HG02759 (cell line): Measurements from ENCODE around the gene PBX3.

ENCODE experiments used
- ATAC-seq: cut with Tn5 transposase; IDR thresholded peaks from one replicate; pipeline ENCODE4 v1.9.1; 2021; ENCODE audit warnings: mild to moderate bottlenecking, moderate library complexity; ENCODE audit not compliant: unreplicated experiment

Gene PBX3

DNA sequence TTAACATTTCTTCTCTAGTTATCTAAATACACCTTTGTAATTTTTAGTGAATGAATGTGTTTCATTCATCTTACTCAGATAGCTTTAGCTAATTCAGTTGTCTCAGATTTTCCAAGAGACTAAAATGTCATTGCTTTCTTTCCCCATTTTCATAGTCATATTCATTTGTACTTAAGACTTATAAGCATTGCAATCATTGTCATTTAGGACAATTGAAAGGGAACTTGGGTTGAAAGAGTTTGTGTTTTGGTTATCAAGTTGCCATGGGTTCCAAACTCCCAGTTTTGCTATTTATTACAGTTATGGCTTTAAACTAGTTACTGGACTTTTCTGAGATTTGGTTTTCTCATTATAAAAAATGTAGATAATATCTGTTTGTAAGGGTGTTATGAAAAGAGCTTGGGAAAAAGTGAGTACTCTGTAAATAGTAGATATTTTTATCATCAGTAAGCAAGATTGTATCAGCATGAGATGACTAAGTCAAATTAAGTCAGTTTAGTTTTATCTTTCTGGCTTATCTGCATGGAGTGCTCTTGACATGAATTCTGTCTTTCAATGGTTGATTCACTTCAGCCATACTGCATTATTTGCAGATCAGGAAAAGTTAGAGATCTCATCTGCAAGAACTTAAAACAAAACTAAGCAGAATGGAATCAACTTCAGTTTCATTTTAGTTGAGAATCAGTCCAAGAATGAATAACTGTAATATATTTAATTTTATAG is 107.5 kb downstream of the PBX3 start:
- ATAC-seq: no peak

DNA sequence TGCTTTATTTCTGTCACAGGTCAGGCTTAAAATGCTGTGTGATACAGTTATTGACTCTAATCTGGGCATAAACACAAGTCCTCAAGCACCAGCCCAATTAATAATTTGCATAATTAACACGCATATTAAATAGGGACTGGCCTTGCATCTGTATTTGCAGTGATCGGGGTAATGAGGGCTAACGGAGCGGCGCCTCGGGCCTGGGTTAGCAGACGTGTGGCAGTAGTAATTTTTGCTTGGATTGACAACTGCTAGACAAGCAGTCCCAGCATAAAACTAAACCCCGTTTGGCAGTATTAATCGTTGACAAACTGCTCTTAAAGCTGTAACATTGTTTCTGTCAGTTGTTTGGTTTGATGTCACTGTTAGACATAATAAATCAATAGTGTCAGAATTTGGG is 109.2 kb downstream of the PBX3 start:
- no peak for ATAC-seq

DNA sequence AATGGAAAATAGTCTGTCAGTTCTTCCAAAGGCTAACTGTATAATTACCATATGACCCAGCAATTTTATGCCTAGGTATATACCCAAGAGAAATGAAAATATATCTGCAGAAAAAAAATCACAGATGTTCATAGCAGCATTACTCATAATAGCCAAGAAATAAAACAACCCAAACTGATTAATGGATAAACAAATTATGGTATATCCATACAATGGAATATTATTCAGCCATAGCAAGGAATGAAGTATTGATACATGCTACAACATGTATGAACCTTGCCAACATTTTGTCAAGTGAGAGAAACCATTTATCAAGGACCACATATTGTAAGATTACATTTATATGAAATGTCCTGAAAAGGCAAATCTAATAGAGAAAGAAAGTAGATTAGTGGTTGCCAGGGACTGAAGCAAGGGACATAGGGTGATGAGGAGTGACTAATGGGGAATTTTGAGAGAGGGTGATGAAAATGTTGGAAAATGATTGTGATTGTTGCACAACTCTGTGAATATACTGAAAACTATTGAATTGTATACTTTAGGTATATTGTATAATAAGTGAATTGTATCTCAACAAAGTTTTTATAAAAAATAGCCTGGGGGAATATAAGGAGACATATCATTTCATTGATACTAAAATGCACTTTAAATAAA is 114.4 kb downstream of the PBX3 start:
- no peak for ATAC-seq

GRCh38 chr9:125863923-125864322 is 116.8 kb downstream of the PBX3 start:
- ATAC-seq: no peak

DNA sequence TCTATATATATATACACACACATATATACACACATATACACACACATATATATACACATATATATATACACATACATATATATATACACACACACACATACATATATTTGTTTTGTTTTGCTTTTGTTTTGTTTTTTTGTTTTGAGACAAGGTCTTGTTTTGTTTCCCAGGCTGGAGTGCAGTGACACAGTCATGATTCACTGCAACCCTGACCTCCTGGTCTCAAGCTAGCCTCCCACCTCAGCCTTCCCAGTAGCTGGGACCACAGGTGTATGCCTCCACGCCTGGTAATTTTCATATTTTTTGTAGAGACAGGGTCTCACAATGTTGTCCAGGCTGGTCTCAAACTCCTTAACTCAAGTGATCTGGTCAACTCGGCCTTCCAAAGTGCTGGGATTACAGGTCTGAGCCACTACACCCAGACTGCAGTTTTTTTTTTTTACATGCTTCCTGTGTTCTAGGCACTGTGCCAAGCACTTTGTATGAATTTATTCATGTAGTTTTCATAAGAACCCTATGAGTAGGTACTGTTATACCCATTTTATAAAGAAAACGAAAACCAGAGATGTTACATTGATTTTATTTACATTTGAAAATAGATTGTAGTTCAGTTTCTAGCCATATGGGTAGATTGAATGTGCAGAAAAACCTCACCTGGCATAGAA is 120.7 kb downstream of the PBX3 start:
- ATAC-seq: no peak

- no peak for ATAC-seq
Observed at GRCh38 chr9:125878164-125878631, 131.0 kb downstream of the PBX3 start.

- ATAC-seq: no peak
Observed at GRCh38 chr9:125881042-125881441, 133.9 kb downstream of the PBX3 start.

DNA sequence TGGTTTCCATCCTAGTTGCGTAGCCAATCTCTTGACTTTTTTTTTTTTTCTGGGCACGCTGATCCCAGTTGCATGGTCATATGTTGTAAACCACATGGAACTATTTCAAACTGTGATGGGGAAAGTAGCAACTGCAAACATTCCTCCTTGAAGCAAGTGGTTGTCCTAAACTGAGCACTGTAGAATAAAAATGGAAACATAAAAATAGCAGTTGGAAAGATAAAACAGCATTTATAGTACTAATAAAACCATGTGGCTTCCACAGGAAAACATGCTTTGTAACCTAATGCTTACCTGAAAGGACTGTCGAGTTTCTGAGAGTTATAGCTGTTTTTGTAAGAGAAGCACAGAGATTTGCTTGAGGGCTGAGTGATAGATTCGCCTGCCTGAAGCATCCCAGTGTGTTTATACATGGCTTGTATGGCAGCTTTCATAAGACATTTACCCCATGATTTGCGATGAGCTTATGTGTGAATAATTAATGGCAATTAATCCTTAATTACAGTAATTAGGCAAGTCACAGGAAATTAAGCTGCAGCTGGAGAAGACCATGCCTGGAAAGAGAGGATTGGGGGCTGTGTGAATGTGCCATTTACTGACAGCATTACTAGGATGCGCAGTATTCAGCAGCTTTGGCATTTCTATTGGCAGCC is 136.5 kb downstream of the PBX3 start:
- ATAC-seq: no peak

DNA sequence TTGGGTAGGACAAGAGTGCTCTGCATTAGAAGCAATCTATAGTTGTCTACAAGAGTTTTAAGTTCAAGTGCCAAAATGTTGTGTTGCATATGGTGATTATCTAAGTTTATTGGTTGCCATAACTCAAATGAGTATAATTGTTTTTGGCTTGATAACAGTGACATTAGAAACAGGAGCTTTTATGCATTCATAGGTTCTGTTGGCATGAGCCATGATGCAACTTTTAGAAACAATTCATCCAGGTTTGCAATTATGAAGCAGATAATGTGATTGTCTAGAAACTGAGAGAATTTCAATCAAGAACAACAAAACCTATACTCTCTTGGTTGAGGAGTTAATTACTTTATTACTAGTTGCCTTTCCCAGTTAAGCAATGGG is 137.0 kb downstream of the PBX3 start:
- no peak for ATAC-seq

DNA sequence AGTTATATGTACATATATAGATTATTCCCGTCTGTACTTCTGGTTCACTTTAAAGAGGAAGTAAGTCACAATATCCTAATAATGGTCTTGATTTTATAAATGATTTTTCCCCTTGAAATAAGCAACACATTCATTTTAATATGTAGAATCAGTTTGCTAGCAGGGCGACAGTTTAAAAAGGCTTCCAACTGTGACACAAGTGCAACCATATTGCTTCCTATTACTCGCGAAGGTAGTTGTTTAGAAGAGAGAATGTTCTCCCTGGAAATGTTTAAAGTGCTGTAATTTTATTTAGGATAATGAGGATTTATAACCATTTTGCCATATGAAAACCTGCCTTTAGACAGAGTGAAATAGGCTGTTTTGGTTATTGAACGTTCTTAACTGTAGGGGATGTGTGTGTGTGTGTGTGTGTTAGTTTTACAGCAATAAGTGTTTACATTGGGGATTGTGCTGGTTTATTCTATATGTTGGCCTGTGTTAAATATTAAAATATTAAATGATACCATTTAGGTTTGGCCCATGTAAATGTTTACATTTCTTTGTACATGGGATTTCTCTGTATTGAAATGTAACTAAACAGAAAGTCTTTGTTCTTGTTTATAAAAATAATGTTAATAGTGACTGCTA is 138.3 kb downstream of the PBX3 start:
- no peak for ATAC-seq

- no peak for ATAC-seq
Observed at GRCh38 chr9:125886365-125886764, 139.2 kb downstream of the PBX3 start.

GRCh38 chr9:125887172-125887571 is 140.0 kb downstream of the PBX3 start:
- no peak for ATAC-seq

- ATAC-seq: no peak
Observed at GRCh38 chr9:125888211-125888610, 141.0 kb downstream of the PBX3 start.

- peak; percentile 55 for ATAC-seq
Observed at GRCh38 chr9:125889112-125889475, 141.9 kb downstream of the PBX3 start.

DNA sequence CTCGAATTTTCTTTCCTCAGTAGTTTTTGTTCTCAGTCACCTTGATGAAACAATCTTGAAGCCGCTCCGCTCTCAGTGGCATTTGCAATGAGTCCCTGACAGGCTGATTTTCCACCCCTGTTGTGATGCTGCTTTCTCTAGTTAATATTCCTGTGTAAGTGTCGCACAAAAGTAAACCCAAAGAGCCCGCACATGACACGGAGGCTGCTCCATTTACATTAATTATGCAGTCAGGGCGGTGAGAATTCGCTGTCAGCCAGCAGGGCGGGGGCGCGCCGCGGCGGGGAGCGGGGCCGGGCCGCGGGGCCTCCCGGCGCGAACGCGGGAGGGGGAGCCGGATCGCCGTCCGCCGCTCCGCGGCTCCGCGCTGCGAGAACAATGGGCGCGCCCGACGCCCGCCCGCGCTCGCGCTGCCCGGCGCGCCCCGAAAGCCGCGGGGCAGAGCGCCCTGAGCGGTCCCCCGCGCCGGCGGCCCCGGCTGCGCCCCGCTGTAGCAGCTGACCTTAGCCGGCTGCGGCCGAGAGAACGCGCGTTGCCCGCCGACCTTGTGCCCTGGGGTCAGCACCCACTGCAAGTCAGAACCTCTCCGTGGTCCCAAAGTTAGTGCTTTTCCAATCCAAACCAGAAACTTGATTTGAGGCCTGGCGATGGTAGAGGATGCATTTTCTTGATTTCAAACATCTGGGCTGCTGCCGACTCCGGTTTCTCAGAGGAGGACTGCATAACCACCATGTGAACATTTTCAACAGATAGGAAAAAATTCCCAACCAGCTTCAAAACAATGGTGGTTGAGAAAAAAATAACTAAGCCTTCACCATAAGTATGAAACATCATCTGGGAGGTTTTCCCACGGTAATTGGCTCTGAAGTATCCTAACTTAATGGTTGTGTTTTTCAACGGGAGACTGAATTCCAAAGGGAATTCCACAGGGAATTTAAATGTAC is 142.6 kb downstream of the PBX3 start:
- ATAC-seq: peak; percentile 67

DNA sequence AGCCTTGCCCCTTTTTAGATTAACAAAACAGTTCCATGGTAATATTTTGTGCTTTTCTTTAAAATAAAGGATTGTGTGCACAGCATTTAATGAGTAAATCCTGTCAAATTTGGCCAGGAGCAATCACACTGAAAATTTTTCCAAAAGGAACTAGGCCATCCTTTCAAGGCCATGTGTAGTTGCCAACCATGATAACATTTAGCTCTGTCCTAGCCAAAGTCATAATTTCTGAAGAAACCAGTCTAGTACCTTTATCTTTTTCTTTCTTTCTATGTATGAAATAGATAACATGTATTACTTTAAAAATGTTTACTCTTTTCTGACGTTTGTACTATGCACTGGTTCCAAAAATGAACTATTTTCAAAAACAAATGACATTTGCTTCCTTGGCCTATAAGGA is 143.7 kb downstream of the PBX3 start:
- ATAC-seq: no peak

GRCh38 chr9:125893277-125893676 is 146.1 kb downstream of the PBX3 start:
- no peak for ATAC-seq

DNA sequence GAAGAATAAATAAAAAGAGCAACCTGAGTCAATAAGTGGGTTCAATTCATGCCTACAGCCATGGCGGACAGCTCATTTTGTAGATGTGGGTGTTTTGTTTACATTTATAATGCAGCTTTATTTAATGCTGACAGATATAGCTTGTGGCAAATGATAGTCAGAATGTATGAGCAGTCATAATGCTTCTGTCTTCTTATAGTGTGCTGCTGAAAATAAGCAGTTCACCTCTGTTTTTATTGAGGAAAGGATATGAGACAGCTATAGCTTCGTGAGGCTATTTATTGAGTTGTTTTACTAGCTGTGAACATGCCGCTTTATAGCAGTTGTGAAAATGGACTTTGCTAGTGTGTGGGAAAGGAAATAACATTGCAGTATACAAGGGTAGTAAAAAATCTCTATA is 147.4 kb downstream of the PBX3 start:
- ATAC-seq: no peak

DNA sequence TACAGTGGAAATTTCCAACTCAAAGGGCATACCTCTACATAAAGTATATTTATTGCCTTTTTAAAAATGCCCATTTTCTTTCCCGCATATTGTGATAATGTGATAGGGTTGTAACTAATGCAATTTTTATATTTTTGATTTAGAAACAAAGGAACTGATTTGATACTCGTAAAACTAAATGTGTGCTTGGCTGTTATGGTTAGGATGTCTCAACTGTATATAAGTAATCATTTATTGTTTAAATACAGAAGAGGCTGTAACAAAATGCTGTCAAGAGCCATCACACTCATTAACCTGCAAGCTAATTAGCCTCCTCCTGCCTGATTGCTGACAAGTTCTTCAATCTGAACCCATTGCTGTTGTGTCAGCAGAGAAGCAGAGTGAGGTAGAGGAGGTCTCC is 149.2 kb downstream of the PBX3 start:
- no peak for ATAC-seq

GRCh38 chr9:125896964-125897363 is 149.8 kb downstream of the PBX3 start:
- no peak for ATAC-seq
